HFF-Myc (cell line): ENCODE measurements around the gene TRMT11.

ENCODE experiments used
- DNase-seq: peaks from one replicate; pipeline ENCODE4 v3.0.0-alpha.2; 2011; ENCODE audit warnings: low read depth; ENCODE audit errors: extremely low read depth
- H3K4me3 ChIP-seq: replicated peaks from 2 replicates; pipeline ENCODE4 v1.5.1; 2011; ENCODE audit warnings: low read depth, mild to moderate bottlenecking, control low read depth, low read length
- CTCF ChIP-seq: IDR thresholded peaks from 2 replicates; pipeline ENCODE4 v1.5.1; 2012; ENCODE audit warnings: mild to moderate bottlenecking, low read depth, low read length, control low read depth; ENCODE audit errors: missing control alignments

TRMT11 gene

GRCh38 chr6:126047648-126048047 is 61.3 kb downstream of the TRMT11 start:
- no peak for TF ChIP-seq CTCF
- DNase-seq, result no peak
- H3K4me3 ChIP-seq, result no peak overlapping the region

- no peak for DNase-seq
- no peak for TF ChIP-seq CTCF
- H3K4me3 ChIP-seq, result no peak overlapping the region
These were observed 62.3 kb downstream of the TRMT11 start for GRCh38 chr6:126048635-126049034.

- DNase-seq, result no peak
- no peak overlapping the region for H3K4me3 ChIP-seq
- TF ChIP-seq CTCF, result no peak
These were observed 64.5 kb downstream of the TRMT11 start for GRCh38 chr6:126050795-126051194.

GRCh38 chr6:126051791-126052190 is 65.5 kb downstream of the TRMT11 start:
- TF ChIP-seq CTCF, result no peak
- no peak overlapping the region for H3K4me3 ChIP-seq
- no peak for DNase-seq

- no peak for TF ChIP-seq CTCF
- no peak for DNase-seq
- no peak overlapping the region for H3K4me3 ChIP-seq
These were observed 66.1 kb downstream of the TRMT11 start for GRCh38 chr6:126052485-126052884.

GRCh38 chr6:126054258-126054702 is 67.9 kb downstream of the TRMT11 start:
- no peak for TF ChIP-seq CTCF
- no peak for DNase-seq
- no peak overlapping the region for H3K4me3 ChIP-seq

GRCh38 chr6:126054802-126055201 is 68.5 kb downstream of the TRMT11 start:
- no peak for DNase-seq
- TF ChIP-seq CTCF, result no peak
- H3K4me3 ChIP-seq, result no peak overlapping the region
